ENCODE measurements around the gene BCO2.

BCO2 gene

DNA sequence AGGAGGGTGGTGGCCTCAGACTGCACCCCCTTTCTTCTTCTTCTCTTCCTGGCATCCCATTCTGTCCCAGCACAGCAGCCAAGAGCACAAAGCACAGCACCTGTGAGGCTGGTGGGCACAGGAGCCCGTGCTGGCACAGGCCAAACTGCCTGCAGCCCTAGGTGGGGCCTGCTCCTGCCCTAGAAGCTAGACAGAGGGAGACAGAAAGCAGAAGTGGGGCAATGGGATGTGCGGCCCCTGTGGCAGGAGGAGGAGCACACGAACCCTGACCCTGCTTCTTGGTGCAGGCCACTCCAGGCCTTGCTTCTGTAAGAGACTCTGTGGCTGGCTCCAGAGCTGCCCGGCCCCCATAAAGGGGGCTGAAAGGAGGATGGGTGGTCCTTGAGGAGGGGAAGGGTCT, 47.0 kb downstream of the BCO2 start:
- peak overlapping the region; percentile 97 for H2BK120ac ChIP-seq (ENCODE audit: insufficient read depth, low read length, poor library complexity)
- H3K27me3 ChIP-seq (ENCODE audit: insufficient read depth, low read length), result no peaks in the 10 kb centered on the region
- H2AFZ ChIP-seq (ENCODE audit: insufficient read depth, low read length, poor library complexity), result peak overlapping the region; percentile 6
- peak overlapping the region; percentile 39 for H2BK12ac ChIP-seq (ENCODE audit: low read length)
- no peak overlapping the region for H3K9ac ChIP-seq (ENCODE audit: low read length)
- no peak overlapping the region for H3K4me3 ChIP-seq (ENCODE audit: low read depth, low read length)
- peak overlapping the region; percentile 37 for H3K14ac ChIP-seq (ENCODE audit: low read length)
- H3K27ac ChIP-seq (ENCODE audit: low read depth, low read length), result peak overlapping the region; percentile 93
- H3K4me1 ChIP-seq (ENCODE audit: control insufficient read depth in 1 of 2, insufficient read depth in 2 of 2, low read length in 2 of 2), result peaks cover 15 to 21% of the 10 kb centered on the region in 2 experiments
- H3K4ac ChIP-seq (ENCODE audit: low read depth, low read length), result peak overlapping the region; percentile 7
- H3K23ac ChIP-seq (ENCODE audit: low read length), result no peak overlapping the region
- H2BK5ac ChIP-seq (ENCODE audit: low read depth, low read length, poor library complexity), result peak overlapping the region; percentile 88
- H2AK5ac ChIP-seq (ENCODE audit: low read length), result peak overlapping the region; percentile 49
- WGBS (ENCODE audit: extremely low coverage, insufficient coverage, insufficient read length), result no CpG with 5 or more reads among the region's 4 CpGs
- H3K79me1 ChIP-seq (ENCODE audit: low read length), result peaks cover 40% of the 10 kb centered on the region
- peak overlapping the region; percentile 5 for H4K12ac ChIP-seq (ENCODE audit: low read depth, low read length)
- DNase-seq, result no peak
- H3K18ac ChIP-seq (ENCODE audit: low read length), result peak overlapping the region; percentile 16
- H4K91ac ChIP-seq (ENCODE audit: low read depth, low read length), result peak overlapping the region; percentile 82
- H4K8ac ChIP-seq (ENCODE audit: low read depth, low read length), result peak overlapping the region; percentile 4
- H3K36me3 ChIP-seq (ENCODE audit: control insufficient read depth in 1 of 2, insufficient read depth in 2 of 2, low read length in 2 of 2), result no peaks in the 10 kb centered on the region
- no peaks in the 10 kb centered on the region for H3K9me3 ChIP-seq (ENCODE audit: insufficient read depth, low read depth, low read length)
- H3K4me2 ChIP-seq (ENCODE audit: low read length), result no peak overlapping the region
- H3K79me2 ChIP-seq (ENCODE audit: control insufficient read depth, insufficient read depth, low read length, poor library complexity), result peaks cover 18% of the 10 kb centered on the region

DNA sequence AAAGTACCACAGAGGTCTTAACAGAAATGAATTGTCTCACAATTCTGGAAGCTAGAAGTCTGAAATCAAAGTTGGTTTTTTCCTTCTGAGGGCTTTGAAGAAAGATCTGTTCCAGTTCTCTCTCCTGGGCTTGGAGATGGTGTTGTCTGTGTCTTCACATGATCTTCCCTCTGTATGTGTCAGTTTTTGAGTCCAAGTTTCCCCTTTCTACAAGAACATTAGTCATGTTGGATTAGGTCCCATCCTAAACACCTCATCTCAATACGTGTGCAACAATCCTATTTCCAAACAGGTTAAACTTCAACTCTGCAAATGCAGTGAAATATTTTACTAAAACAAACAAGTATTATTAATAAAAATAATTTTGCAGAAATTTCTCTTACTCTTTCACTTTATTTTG, 47.8 kb downstream of the BCO2 start:
- Histone ChIP-seq H3K36me3 (ENCODE audit: control insufficient read depth in 1 of 2, insufficient read depth in 2 of 2, low read length in 2 of 2) (peaks cover 0 to 1% of the 10 kb centered on the region in 2 experiments), H3K4me3 (ENCODE audit: low read depth, low read length) (no peak overlapping the region), H3K18ac (ENCODE audit: low read length) (no peak overlapping the region), H4K8ac (ENCODE audit: low read depth, low read length) (no peak overlapping the region), H3K27me3 (ENCODE audit: insufficient read depth, low read length) (no peaks in the 10 kb centered on the region), H3K79me1 (ENCODE audit: low read length) (peaks cover 42% of the 10 kb centered on the region), H3K27ac (ENCODE audit: low read depth, low read length) (peak overlapping the region; percentile 93), H3K14ac (ENCODE audit: low read length) (no peak overlapping the region), H3K9me3 (ENCODE audit: insufficient read depth, low read depth, low read length) (no peaks in the 10 kb centered on the region), H3K79me2 (ENCODE audit: control insufficient read depth, insufficient read depth, low read length, poor library complexity) (peaks cover 21% of the 10 kb centered on the region), H2BK120ac (ENCODE audit: insufficient read depth, low read length, poor library complexity) (peak overlapping the region; percentile 97), H3K9ac (ENCODE audit: low read length) (no peak overlapping the region), H4K12ac (ENCODE audit: low read depth, low read length) (no peak overlapping the region), H2AK5ac (ENCODE audit: low read length) (no peak overlapping the region), H3K23ac (ENCODE audit: low read length) (no peak overlapping the region), H2AFZ (ENCODE audit: insufficient read depth, low read length, poor library complexity) (no peak overlapping the region), H3K4ac (ENCODE audit: low read depth, low read length) (no peak overlapping the region), H4K91ac (ENCODE audit: low read depth, low read length) (no peak overlapping the region), H2BK12ac (ENCODE audit: low read length) (no peak overlapping the region), H3K4me1 (ENCODE audit: control insufficient read depth in 1 of 2, insufficient read depth in 2 of 2, low read length in 2 of 2) (peaks cover 17 to 24% of the 10 kb centered on the region in 2 experiments), H2BK5ac (ENCODE audit: low read depth, low read length, poor library complexity) (no peak overlapping the region), H3K4me2 (ENCODE audit: low read length) (no peak overlapping the region)
- WGBS (ENCODE audit: extremely low coverage, insufficient coverage, insufficient read length), result no CpG with 5 or more reads among the region's 1 CpG
- no peak for DNase-seq

DNA sequence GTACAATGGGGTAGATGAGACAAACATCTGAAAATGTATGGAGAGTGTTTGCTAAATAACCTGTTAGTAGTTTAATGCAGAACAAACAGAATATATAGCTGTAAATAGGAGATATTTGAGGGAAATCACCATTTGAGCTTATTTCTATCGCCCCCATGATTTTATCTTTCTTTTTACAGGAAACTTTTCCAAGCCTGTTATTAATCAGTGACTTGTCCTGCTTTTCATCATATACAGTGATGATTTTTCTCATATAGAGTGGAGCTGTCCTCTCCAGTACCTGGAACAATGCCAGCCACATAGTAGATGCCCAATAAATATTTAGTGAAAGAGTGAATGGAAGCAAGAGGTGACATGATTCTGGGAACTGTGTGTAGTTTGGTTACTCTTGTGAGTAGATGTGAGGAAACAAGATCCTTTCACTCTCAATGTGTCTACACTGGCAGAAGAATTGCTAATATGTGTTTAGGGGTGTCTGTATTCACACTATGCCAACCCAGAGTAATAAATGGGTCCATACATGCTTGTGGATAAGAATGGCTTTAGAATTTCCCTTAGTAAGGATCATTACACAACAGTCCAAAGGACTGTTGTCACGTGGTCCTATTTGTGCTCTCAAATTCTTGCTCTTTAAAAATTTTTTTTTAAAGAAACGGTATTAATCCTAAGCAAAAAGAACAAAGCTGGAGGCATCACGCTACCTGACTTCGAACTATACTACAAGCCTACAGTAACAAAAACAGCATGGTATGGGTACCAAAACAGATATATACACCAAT, 48.6 kb downstream of the BCO2 start:
- no CpG with 5 or more reads among the region's 5 CpGs for WGBS (ENCODE audit: extremely low coverage, insufficient coverage, insufficient read length)
- no peak overlapping the region for H4K91ac ChIP-seq (ENCODE audit: low read depth, low read length)
- no peaks in the 10 kb centered on the region for H3K27me3 ChIP-seq (ENCODE audit: insufficient read depth, low read length)

DNA sequence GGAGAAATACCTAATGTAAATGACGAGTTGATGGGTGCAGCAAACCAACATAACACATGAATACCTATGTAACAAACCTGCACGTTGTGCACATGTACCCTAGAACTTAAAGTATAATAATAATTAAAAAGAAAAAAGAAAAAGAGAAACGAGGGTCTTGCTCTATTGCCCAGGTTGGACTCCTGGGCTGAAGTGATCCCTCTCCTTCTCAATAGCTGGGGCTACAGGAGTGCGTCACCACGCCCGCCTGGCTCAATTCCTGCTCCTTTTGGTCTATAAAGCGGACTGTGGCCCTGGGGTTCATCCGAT, 50.4 kb downstream of the BCO2 start:
- Histone ChIP-seq H3K79me1 (ENCODE audit: low read length) (peaks cover 35% of the 10 kb centered on the region), H3K27ac (ENCODE audit: low read depth, low read length) (peak overlapping the region; percentile 98), H2BK5ac (ENCODE audit: low read depth, low read length, poor library complexity) (peak overlapping the region; percentile 88), H3K4me3 (ENCODE audit: low read depth, low read length) (peak overlapping the region; percentile 95), H3K9me3 (ENCODE audit: insufficient read depth, low read depth, low read length) (no peaks in the 10 kb centered on the region), H3K4me1 (ENCODE audit: control insufficient read depth in 1 of 2, insufficient read depth in 2 of 2, low read length in 2 of 2) (peaks cover 18 to 23% of the 10 kb centered on the region in 2 experiments), H4K12ac (ENCODE audit: low read depth, low read length) (peak overlapping the region; percentile 79), H3K4me2 (ENCODE audit: low read length) (peak overlapping the region; percentile 60), H3K36me3 (ENCODE audit: control insufficient read depth in 1 of 2, insufficient read depth in 2 of 2, low read length in 2 of 2) (peaks cover 0 to 9% of the 10 kb centered on the region in 2 experiments), H4K8ac (ENCODE audit: low read depth, low read length) (peak overlapping the region; percentile 87), H2AFZ (ENCODE audit: insufficient read depth, low read length, poor library complexity) (peak overlapping the region; percentile 64), H2AK5ac (ENCODE audit: low read length) (peak overlapping the region; percentile 11), H3K23ac (ENCODE audit: low read length) (no peak overlapping the region), H2BK120ac (ENCODE audit: insufficient read depth, low read length, poor library complexity) (peak overlapping the region; percentile 16), H4K91ac (ENCODE audit: low read depth, low read length) (peak overlapping the region; percentile 86), H3K14ac (ENCODE audit: low read length) (peak overlapping the region; percentile 37), H2BK12ac (ENCODE audit: low read length) (peak overlapping the region; percentile 29), H3K27me3 (ENCODE audit: insufficient read depth, low read length) (no peaks in the 10 kb centered on the region), H3K4ac (ENCODE audit: low read depth, low read length) (peak overlapping the region; percentile 6), H3K9ac (ENCODE audit: low read length) (peak overlapping the region; percentile 88), H3K18ac (ENCODE audit: low read length) (peak overlapping the region; percentile 39), H3K79me2 (ENCODE audit: control insufficient read depth, insufficient read depth, low read length, poor library complexity) (peaks cover 20% of the 10 kb centered on the region)
- no peak for DNase-seq
- no CpG with 5 or more reads among the region's 8 CpGs for WGBS (ENCODE audit: extremely low coverage, insufficient coverage, insufficient read length)

More for the DNA sequence above, 48.6 kb downstream of the BCO2 start:
- Histone ChIP-seq H2BK5ac (ENCODE audit: low read depth, low read length, poor library complexity) (no peak overlapping the region), H2AFZ (ENCODE audit: insufficient read depth, low read length, poor library complexity) (no peak overlapping the region), H4K12ac (ENCODE audit: low read depth, low read length) (no peak overlapping the region), H3K4me1 (ENCODE audit: control insufficient read depth in 1 of 2, insufficient read depth in 2 of 2, low read length in 2 of 2) (peaks cover 17 to 24% of the 10 kb centered on the region in 2 experiments), H3K9ac (ENCODE audit: low read length) (no peak overlapping the region), H3K9me3 (ENCODE audit: insufficient read depth, low read depth, low read length) (no peaks in the 10 kb centered on the region), H3K4me2 (ENCODE audit: low read length) (no peak overlapping the region), H3K23ac (ENCODE audit: low read length) (no peak overlapping the region), H3K14ac (ENCODE audit: low read length) (no peak overlapping the region), H2AK5ac (ENCODE audit: low read length) (no peak overlapping the region), H3K4me3 (ENCODE audit: low read depth, low read length) (no peak overlapping the region), H2BK12ac (ENCODE audit: low read length) (no peak overlapping the region), H3K18ac (ENCODE audit: low read length) (no peak overlapping the region), H3K36me3 (ENCODE audit: control insufficient read depth in 1 of 2, insufficient read depth in 2 of 2, low read length in 2 of 2) (peaks cover 0 to 1% of the 10 kb centered on the region in 2 experiments), H4K8ac (ENCODE audit: low read depth, low read length) (no peak overlapping the region), H2BK120ac (ENCODE audit: insufficient read depth, low read length, poor library complexity) (no peak overlapping the region), H3K79me2 (ENCODE audit: control insufficient read depth, insufficient read depth, low read length, poor library complexity) (peaks cover 21% of the 10 kb centered on the region), H3K27ac (ENCODE audit: low read depth, low read length) (no peak overlapping the region), H3K4ac (ENCODE audit: low read depth, low read length) (no peak overlapping the region), H3K79me1 (ENCODE audit: low read length) (peaks cover 42% of the 10 kb centered on the region)
- DNase-seq, result no peak
